Hepatic stellate cell (primary cell): ENCODE data around the gene LRRC4B.
A peak's percentile ranks its signal among the peaks of the same experiment; 100 is the strongest.

Experiments
- DNase-seq: peaks from one replicate; pipeline ENCODE4 v3.0.0; 2011; ENCODE audit warnings: low spot score

The LRRC4B gene

DNA sequence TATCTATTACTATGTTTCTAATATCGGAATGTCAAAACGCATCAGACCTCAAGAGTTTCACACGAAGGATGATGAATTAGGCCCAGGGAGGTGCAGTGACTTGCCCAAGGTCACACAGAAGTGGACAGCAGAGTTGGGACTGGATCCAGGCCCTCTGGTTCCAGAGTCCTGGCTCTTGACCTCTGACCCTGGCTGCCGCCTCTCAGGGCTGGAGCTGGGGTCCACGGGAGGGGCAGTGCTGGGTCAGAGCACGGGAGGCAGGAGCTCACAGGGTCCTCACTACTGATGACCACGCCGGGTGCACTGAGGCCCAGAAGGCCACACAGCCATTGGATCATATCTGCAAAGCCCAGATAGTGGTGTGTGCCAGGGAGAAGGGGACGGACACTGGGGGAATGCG, 45.4 kb downstream of the LRRC4B start:
- no peak for DNase-seq

- DNase-seq: no peak
Observed at GRCh38 chr19:50520822-50521465, 47.3 kb downstream of the LRRC4B start.

DNA sequence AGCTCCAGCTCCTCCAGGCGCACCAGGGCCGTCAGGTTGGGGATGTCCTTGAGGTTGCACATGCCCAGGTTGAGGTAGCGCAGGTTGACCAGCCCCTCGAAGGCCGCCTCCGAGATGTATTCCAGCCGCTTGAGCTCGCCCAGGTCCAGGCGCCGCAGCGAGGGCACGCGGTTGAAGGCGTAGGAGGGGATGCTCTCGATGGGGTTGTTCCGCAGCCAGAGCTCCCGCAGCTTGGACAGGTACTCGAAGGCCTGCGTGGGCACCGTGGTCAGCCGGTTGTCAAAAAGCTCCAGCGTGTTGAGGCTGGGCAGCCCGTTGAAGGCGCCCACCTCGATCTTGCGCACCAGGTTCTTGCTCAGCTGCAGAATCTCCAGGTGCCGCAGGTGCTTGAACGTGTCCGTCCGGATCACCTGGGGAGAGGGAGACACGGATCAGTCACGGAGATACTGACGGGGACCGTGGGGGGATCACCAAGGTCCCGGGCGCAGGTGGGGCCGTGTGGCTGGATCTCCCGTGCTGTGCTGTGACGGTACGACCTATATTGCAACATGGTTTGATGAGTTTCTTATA, 49.1 kb downstream of the LRRC4B start:
- DNase-seq: no peak

- DNase-seq: no peak
Observed at GRCh38 chr19:50518091-50519005, 49.9 kb downstream of the LRRC4B start.

- DNase-seq: no peak
Observed at GRCh38 chr19:50517704-50518075, 50.5 kb downstream of the LRRC4B start.

DNA sequence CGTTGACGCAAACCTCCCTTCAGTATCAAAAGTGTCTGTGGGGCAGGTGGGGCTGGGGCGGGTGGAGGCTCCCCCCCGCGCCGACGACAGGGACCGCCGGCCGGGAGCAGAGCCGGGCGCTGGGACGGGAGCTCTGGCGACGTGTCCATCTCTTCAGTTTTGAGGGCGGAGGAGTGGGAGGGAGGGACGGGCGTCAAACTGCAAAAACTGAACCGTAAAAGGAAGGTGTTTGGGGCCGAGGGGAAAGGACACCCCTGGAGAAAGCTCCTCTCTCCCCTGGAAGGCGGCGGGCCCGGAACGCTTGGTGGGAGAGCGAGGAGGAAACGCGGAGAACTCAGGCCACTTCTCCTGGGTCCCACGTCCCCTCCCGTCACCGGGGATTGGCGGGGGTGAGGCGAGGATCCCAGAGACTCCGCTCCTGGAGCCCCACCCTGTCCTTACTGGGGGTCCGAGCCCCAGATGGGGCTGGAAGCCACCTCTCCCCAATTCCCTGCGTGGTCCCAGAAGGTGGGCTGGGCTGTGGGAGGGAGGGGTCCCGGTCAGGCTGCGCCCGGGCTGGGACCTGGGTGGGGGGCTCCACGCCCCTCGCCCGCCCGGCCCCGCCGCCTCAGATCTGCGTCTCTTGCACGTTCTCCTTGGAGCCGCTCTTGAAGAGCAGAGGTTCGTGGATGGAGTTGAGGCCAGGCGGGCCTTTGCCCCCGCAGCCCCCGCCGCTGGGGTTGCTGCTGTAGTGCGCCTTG, 51.1 kb downstream of the LRRC4B start:
- no peak for DNase-seq

GRCh38 chr19:50516456-50516855, 51.8 kb downstream of the LRRC4B start:
- no peak for DNase-seq

DNA sequence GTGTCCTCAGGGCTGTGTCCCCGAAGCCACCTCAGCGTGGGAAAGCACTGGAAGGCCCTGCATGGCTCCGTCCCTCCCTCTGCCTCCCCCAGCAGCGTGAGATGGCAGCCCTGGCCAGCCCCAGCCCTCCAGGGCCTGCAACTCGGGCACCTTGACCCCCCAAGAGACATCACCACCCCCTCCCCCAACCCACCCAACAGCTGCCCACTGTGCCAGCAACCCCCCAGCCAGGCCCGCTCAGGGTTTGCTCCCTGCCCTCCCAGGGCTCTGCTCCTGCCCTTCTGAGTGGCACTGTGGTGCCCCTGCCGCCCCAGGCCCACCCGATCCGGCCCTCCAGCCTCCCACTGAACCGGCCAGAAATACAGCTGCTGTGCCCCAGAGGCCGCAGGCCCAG, 53.1 kb downstream of the LRRC4B start:
- no peak for DNase-seq

GRCh38 chr19:50514346-50515167, 53.7 kb downstream of the LRRC4B start:
- DNase-seq: no peak

- DNase-seq: no peak
Observed at GRCh38 chr19:50513746-50514345, 54.4 kb downstream of the LRRC4B start, which contains the start of gene ASPDH. Gene ASPDH, minus strand, starts transcription at chr19:50513913. Its CDS starts 90 bp downstream, at chr19:50513823.

- no peak for DNase-seq
Observed at GRCh38 chr19:50512999-50513745, 55.1 kb downstream of the LRRC4B start.

GRCh38 chr19:50512112-50512998, 55.9 kb downstream of the LRRC4B start:
- DNase-seq: no peak

GRCh38 chr19:50511069-50511822, 57.0 kb downstream of the LRRC4B start, which contains the start of gene JOSD2:
Gene JOSD2, minus strand, starts transcription at chr19:50511191. Its CDS starts 760 bp downstream, at chr19:50510431.
- DNase-seq: peak; percentile 98

DNA sequence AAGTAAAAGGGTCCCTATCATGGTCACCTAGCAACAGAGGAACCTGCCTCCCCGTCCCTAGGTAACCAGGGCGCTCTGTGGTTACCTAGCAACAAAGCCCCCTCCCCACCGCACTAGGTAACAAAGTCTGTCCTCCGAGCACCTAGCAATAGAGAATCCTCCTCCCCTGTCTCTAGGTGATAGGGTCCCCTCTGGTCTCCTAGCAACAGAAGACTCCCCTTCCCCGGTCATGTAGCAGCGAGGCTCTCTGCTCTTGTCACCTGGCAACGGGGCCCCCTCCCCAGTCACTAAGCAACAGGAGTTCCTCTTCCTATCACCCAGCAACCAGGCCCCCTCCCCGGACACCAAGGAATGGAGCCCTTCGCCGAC, 57.6 kb downstream of the LRRC4B start:
- DNase-seq: no peak

- no peak for DNase-seq
Observed at GRCh38 chr19:50510121-50510670, 58.0 kb downstream of the LRRC4B start.

- DNase-seq: no peak
Observed at GRCh38 chr19:50509366-50509765, 58.9 kb downstream of the LRRC4B start.

DNA sequence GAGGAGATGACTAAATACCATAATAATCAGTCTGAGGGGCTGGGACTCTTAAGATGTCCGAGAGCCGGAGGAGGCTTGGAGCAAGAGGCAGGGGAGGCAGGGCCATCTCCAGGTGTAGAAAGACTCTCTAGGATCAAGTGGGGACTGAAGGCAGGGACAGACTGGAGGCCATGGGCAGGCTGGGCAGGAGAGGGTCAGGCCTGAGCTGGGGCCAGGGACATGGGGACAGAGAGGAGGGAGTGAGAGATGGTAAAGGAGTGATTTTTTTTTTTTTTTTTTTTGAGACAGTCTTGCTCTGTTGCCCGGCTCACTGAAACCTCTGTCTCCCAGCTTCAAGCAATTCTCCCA, 59.4 kb downstream of the LRRC4B start:
- no peak for DNase-seq

- no peak for DNase-seq
Observed at GRCh38 chr19:50507376-50507775, 60.9 kb downstream of the LRRC4B start.
